HG03520 (cell line): ENCODE results near the gene EIPR1.
"Not testable (repeated sequence)": the region's sequence is repeated elsewhere in the genome, so short reads cannot be mapped to it uniquely, and the experiment has no call there.

ENCODE experiments used
- ATAC-seq: cut with Tn5 transposase; IDR thresholded peaks from one replicate; pipeline ENCODE4 v1.9.1; 2021; ENCODE audit warnings: mild to moderate bottlenecking, moderate library complexity; ENCODE audit not compliant: unreplicated experiment

The EIPR1 gene

GRCh38 chr2:3182848-3183247, 194.8 kb downstream of the EIPR1 start:
- no peak for ATAC-seq

- no peak for ATAC-seq
Observed at GRCh38 chr2:3181416-3182010, 196.1 kb downstream of the EIPR1 start.

DNA sequence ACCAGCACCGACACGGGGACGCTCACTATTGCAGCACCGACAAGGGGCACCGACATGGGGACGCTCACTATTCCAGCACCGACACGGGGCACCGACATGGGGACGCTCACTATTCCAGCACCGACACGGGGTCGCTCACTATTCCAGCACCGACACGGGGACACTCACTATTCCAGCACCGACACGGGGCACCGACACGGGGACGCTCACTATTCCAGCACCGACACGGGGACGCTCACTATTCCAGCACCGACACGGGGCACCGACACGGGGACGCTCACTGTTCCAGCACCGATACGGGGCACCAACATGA, 196.8 kb downstream of the EIPR1 start:
- not testable (repeated sequence) for ATAC-seq

DNA sequence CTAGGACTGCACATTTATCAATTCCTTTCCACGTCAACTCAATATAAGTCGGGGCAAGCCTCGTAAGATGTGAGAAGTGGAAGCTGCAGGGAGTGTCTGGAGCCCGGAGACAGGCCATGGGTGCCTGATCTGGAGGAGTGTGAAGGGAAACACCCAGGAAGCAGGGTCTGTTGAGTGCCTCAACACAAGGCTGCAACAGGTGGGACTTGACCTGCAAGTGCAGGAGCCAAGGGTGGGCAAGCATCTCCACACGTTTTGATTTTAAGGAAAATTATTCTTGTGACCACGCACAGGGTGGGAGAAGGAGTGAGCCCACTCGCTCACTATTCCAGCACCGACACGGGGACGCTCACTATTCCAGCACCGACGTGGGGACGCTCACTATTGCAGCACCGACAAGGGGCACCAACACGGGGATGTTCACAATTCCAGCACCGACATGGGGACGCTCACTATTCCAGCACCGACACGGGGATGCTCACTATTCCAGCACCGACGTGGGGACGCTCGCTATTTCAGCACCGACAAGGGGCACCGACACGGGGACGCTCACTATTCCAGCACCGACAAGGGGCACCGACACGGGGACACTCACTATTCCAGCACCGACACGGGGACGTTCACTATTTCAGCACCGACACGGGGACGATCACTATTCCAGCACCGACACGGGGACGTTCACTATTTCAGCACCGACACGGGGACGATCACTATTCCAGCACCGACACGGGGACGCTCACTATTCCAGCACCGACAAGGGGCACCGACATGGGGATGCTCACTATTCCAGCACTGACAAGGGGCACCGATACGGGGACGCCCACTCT, 197.3 kb downstream of the EIPR1 start:
- ATAC-seq = no peak

DNA sequence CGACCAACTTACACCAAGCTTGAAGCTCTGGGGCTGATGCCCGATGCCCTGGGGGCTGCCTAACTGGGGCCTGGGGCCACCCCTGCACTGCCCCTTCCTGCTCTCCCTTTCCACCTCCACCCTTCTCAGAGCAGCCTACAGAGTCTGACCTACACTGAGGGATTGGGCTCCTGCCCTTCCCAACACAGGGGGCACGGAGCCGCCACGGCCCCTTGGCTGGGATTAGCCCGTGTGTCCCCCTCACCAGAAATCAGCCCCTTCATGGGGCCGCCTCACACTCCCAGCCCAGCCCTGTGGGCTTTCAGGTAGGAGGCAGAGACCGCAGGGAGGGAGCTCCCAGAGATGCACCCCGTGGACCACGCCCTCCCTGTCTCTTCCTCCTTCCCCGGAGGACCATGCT, 198.0 kb downstream of the EIPR1 start:
- ATAC-seq = no peak

DNA sequence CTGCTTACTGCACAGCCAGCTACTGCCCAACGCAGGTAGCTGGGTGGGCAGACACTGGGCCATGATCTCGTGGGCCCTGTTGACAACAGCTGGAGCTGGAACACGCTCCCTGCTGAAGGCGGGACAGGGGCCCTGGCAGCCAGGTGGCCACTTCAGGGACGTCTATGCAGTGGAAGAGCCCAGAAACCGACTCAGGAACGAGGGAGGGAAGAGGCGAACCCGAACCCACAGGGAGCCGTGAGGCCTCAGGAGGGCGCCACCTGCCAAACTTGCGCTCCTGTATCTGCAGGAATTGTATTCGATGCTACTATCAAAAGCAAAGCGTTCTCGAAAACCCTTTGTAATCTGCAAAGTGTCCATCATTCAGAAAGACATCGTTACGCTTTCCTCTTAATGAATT, 198.4 kb downstream of the EIPR1 start:
- no peak for ATAC-seq

- no peak for ATAC-seq
Observed at GRCh38 chr2:3178578-3179031, 199.0 kb downstream of the EIPR1 start.

GRCh38 chr2:3177891-3178577, 199.6 kb downstream of the EIPR1 start:
- no peak for ATAC-seq

DNA sequence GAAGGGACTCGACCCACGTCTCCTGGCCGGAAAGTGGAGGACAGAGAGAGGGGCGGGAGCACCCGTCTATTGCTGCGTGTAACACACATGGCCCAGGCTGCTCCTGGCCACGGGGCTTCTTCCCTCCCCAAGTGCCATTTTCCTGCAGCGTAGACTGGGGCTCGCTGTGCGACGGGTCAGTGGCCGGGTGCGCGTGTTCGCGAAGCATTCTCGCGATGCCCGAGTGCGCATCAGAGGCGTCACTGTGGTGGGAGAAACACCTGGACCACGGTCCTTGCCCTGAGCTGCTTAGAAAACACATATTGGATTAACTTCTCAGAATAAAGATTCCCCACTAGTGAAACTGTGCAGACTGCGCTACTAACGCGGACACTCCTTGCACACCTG, 200.8 kb downstream of the EIPR1 start:
- ATAC-seq = no peak

DNA sequence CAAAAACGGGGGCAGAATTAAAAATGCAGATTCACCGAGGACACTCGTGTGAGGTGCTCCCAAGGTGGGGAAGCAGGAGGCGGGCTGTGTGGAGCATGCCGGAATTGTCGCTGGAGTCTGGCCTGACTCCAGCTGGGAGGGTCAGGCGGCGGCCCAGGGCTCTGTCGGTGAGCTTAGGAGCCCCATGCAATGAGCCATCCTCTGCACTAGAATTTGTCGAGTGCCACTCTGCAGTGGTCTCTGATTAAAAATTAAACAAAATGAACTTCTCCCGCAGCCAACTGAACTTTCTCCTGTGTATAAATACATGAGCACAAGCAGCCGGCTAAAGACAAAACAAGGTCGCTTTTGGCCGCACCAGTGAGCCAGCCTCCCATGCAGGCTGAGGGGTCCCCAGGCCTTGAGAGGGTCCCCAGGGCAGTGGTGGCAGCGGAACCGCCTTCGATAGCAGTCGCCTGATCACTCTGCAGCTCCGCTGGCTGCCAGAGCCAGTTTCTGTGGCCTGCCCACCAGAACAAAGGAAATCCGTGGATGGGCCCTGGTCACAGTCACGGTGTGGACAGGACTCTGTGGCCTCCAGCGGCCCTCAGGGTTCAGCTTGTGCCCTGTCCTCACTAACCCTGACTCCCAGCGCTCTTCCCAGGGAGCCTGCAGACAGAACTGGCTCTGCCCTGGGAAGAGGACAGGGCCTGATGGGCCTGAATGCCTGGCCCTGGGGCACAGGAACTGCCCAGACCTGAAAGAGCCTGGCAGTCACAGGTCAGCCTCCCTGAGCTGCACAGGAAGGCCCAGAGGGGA, 201.3 kb downstream of the EIPR1 start:
- no peak for ATAC-seq

- ATAC-seq = no peak
Observed at GRCh38 chr2:3175568-3175955, 202.1 kb downstream of the EIPR1 start.

GRCh38 chr2:3174626-3175567, 202.7 kb downstream of the EIPR1 start:
- no peak for ATAC-seq

DNA sequence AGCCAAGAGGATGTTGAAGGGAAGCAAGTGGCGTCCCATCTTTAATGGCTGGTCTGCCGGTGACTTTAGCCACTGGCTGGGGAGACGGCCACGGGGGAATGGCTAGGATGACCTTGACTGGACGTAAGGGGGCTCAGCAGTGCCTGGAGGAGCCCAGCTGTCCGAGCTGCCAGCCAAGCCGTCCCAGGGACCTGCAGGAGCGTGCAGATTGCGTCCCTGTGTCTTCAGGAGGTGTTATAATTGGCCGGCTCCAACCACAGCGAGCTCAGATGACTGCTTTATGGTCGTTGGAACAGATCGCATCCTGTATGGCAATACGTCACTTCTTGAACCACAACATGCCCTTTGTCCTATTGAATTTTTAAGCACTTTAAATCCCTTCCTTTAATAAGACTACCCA, 204.6 kb downstream of the EIPR1 start:
- no peak for ATAC-seq

DNA sequence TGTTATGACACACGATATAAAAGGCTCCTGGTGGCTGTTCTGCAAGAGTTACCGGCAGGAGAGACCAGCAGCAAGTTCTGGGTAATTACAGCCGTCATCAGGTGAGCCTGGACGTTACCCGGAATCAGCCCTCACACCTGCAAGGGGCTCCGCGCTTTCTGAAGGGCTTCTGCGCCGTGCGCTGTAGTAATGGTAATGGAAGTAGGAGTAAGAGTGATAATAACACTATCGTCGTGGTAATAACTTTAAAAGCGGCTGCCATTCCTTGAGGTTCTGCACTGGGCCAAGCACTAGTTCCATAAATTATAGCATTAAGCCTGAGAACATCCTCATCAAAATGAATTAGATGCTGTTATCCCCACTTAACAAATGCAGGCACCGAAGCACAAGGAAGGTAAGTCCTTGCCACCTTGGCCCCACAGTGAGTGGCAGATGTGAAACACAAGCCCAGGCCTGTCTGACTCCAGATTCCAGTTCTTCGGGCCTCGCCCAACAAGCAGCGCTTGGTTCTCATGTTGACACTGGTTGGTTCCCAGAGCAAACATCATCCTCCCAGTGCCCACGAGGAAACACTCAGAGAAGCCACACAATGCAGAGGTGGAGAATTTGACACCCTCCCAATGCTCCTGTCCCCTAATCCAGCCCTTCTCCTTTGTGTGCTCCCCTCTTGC, 205.2 kb downstream of the EIPR1 start:
- no peak for ATAC-seq

DNA sequence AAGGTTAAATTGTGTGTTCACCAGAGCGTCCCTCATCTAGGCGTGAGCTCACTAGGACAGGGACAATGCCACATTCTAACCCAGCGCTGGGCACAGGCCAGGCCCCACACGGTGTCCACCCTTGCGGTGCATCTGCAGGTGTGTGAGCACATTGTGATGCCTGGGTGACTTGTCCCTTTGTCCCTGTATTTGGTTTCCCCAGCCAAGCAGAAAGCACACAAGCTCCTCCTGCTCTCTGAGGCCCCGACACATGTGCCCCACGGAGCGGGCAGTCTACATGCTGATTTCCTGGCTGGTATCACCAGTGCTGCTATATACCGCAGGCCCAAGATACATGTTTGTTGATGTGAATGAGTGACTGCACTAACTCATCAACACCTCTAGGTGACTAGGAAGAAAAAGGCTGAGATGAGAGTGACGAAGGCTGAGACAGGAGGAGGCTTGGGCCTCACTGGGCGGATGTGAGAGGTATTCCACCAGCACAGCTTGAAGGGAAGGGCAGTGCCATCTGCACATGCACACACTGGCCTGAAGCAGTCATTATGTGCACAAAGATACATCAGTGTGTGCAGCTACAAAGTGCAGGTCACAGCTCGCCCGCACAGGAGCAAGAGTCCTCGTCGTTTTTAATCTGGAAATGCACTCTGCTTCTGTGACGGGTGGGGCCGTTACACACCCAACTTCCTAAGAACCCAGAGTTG, 205.9 kb downstream of the EIPR1 start:
- no peak for ATAC-seq

GRCh38 chr2:3170792-3171455, 206.7 kb downstream of the EIPR1 start:
- no peak for ATAC-seq

GRCh38 chr2:3169106-3169870, 208.3 kb downstream of the EIPR1 start:
- ATAC-seq = no peak
